Hippocampal formation (tissue), 2 donors: ENCODE data around the gene TM4SF18.
"Not testable (repeated sequence)": the region's sequence is repeated elsewhere in the genome, so short reads cannot be mapped to it uniquely, and the experiment has no call there.

Experiments
- DNase-seq, 2 donors: peaks; one replicate each; lab custom pipeline; 2025; lab: John Stamatoyannopoulos, UW

Gene TM4SF18, protein sequence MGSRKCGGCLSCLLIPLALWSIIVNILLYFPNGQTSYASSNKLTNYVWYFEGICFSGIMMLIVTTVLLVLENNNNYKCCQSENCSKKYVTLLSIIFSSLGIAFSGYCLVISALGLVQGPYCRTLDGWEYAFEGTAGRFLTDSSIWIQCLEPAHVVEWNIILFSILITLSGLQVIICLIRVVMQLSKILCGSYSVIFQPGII

GRCh38 chr3:149333176-149333859 lies at the start of gene TM4SF18:
TM4SF18 (minus strand) TSS chr3:149333636; CDS start chr3:149333382, 254 bp downstream.
- peak in 1 of 2 donors; percentile 34 for DNase-seq

DNA sequence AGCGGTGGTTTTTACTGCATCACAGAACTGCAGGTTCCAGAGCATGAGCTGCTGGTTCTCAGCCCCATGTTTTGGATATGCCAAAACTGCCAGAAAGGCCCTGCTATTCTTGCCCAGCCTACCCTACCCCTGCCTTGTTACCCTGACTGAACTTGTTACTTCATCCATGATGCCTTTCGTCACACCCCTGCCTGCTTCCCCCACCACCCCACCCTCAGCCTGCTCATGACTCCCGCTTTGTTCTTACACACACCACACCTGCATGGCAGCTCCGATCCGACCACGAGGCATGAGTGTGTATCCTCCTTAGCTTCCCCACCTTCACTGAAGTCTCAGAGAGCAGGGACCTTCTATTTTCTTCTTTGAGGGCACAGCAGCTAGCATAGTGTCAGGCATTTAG lies 49.1 kb upstream of the TM4SF18 start:
- DNase-seq: no peak

- no peak for DNase-seq
These were observed 48.6 kb upstream of the TM4SF18 start for GRCh38 chr3:149382101-149382467.

DNA sequence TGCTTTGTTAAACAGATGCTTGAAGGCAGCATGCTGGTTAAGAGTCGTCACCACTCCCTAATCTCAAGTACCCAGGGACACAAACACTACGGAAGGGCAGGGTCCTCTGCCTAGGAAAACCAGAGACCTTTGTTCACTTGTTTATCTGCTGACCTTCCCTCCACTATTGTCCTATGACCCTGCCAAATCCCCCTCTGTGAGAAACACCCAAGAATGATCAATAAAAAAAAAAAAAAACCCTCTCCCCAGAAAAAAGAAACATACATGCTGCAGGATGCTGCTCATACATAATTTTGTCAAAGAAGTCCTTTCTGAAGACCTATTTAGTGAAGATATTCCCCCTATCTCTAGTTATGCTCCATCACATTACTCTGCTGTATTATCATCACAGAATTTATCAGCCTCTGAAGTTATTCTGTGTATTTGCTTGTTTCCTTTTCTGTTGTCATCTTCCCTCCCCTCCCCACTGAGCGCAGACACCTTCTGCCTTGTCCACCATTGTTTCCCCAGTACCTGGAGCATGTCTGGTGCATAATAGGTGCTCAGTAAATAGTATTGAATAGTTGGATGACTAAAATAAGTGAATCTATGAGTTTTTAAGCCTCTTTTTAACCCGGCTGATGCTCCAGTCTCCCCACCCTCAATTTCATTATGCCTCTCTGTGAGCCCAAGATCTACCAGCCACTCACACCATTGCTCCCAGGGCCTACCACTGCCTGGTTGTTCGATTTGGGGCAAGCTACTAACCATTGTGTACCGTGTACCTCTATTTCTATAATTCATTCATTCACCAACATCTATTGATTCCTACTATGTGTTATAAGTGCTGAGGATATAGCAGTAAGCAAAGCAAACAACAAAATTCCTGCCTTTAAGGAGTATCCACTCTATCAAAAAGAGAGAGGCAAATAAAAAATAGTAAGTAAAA lies 48.0 kb upstream of the TM4SF18 start:
- no peak for DNase-seq

- not testable (repeated sequence) for DNase-seq
These were observed 46.8 kb upstream of the TM4SF18 start for GRCh38 chr3:149380220-149380619.

DNA sequence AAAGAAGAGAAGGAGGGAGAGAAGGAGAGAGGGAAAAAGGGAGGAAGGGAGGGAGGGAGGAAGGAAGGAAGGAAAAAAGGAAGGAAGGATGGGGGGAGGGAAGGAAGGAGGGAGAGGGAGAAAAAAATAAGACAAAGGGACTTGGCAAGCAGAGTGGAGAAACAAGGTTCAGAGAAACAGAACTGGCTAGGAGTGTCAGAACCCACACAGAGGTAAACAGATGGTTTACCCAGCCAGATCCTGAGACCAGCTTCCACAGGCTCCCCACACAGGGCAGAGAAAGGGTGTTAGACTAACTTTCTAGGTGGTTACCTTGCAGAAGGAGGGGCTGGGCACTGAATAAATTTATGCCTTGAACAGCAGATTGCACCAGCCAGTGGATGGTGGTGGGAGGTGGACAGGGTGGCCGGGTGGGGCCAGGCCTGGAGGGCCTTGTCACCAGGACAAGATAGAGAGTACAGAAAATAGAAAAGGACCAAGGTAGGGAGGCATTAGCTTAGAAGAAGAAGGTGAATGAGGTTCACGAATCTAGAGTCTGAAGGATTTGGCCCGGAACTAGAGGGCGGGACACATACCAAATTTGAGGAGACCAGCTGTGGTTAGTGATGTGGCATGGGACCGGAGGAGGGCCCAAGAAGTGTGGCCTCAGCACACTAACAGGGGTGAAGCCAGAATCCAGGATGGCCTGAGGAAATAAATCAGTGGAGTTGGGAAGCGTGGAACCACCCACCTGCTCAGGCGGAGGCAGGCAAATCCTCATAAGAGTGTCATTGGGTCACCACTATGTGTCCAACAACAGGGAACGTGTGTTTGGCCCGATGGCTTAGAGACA lies 45.3 kb upstream of the TM4SF18 start:
- DNase-seq: no peak

GRCh38 chr3:149377408-149378364 lies 44.2 kb upstream of the TM4SF18 start, which contains the start of gene TM4SF1:
TM4SF1 (minus strand) TSS chr3:149377649; CDS start chr3:149377547, 102 bp downstream.
- DNase-seq: no peak

GRCh38 chr3:149376718-149377407 lies 43.4 kb upstream of the TM4SF18 start:
- no peak for DNase-seq

GRCh38 chr3:149375501-149376196 lies 42.2 kb upstream of the TM4SF18 start:
- DNase-seq: no peak

DNA sequence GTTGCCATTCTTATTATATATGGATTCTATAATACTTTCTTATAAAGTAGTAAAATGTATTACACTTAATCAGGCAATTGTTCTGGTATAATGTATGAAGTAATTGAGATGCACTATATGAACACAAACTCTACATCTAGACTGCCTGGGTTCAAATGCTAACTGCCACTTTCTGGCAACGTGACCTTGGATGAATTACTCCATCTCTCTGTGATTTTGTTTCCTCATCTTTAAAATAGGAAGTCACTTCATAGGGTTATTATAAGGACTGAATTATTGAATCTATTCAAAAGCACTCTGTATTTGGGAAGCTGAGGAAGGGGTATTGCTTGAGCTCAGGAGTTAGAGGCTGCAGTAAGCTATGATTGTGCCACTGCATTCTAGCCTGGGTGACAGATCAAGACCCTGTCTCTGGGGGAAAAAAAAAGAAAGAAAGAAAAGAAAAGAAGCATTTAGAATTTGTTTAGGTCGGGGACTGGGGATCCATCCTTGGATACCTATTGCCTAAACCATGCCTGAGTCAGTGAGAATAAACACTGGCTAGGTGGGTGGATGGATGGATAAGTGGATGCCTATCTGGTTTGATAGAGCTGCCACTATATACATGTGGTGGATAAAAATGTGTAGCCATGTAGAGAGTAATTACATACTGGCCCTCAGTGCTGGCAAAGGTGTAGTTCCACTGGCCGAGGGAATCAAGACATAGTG lies 41.5 kb upstream of the TM4SF18 start:
- no peak for DNase-seq

GRCh38 chr3:149374391-149374790 lies 41.0 kb upstream of the TM4SF18 start:
- no peak for DNase-seq

GRCh38 chr3:149373235-149374125 lies 40.0 kb upstream of the TM4SF18 start:
- DNase-seq: no peak

DNA sequence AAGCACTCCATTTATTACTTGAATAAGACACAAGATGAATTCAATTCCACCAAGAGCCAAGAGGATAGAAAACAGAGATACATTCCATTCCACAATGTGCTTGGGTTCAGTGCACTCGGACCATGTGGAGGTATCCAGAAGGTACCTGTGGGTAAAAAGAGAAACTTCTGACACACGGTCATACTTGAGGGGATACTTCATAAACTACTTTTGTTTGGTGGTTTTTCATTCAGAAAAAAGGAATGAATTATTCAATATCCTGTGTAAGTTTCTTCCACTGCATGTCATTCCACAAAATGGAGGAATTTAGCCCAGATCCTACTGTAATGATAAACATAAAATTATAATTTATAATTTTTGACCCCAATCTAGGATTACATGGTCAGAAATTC lies 38.3 kb upstream of the TM4SF18 start:
- no peak for DNase-seq

GRCh38 chr3:149371001-149371722 lies 37.7 kb upstream of the TM4SF18 start:
- peak in 1 of 2 donors; percentile 35 for DNase-seq

- DNase-seq: no peak
These were observed 36.8 kb upstream of the TM4SF18 start for GRCh38 chr3:149369991-149370866.
